CD4-positive, alpha-beta memory T cell (primary cell): ENCODE data around the gene PRKAB1. TPM values are rescaled to one million over a fixed set of nuclear protein-coding genes. Genes with fewer than 3 reads are reported as not detected.
A peak's percentile ranks its signal among the peaks of the same experiment; 100 is the strongest.

Experiments used
- CTCF ChIA-PET: fragments of 350-600 bp; sonication (Branson Sonifier 250); formaldehyde crosslinking; loops from one replicate; lab custom pipeline; 2021; ENCODE audit warnings: inconsistent platforms; ENCODE audit not compliant: partially characterized antibody; lab: Charles Lee
- POLR2A ChIA-PET: fragments of 350-600 bp; sonication (Branson Sonifier 250); formaldehyde crosslinking; loops from one replicate; lab custom pipeline; 2021; ENCODE audit not compliant: partially characterized antibody; lab: Charles Lee
- DNase-seq, 5 donors: peaks; one replicate each; pipeline versions ENCODE4 v3.0.0 to v3.0.0-alpha.2; 2020 to 2022; ENCODE audit warnings: mixed read lengths in 1 of 5
- H3K27ac ChIP-seq: one replicate; pipeline ENCODE4 v1.7.0; 2013; ENCODE audit warnings: low read depth, low read length
- H3K27me3 ChIP-seq: 2 replicates; pipeline ENCODE4 v1.7.0; 2013; ENCODE audit warnings: mild to moderate bottlenecking, low read length, moderate library complexity; ENCODE audit not compliant: insufficient read depth
- H3K36me3 ChIP-seq: 2 replicates; pipeline ENCODE4 v1.7.0; 2013; ENCODE audit warnings: mild to moderate bottlenecking, low read length, moderate library complexity; ENCODE audit not compliant: insufficient read depth
- H3K4me1 ChIP-seq: 2 replicates; pipeline ENCODE4 v1.7.0; 2013; ENCODE audit warnings: mild to moderate bottlenecking, low read length, moderate library complexity; ENCODE audit not compliant: insufficient read depth
- H3K4me3 ChIP-seq, 2 donors: one replicate each; pipeline ENCODE4 v1.7.0; 2013; ENCODE audit warnings: low read length in 2 of 2, mild to moderate bottlenecking in 1 of 2
- H3K9me3 ChIP-seq, 2 donors: one replicate each; pipeline ENCODE4 v1.7.0; 2013; ENCODE audit warnings: low read length in 2 of 2, control low read depth in 1 of 2; ENCODE audit not compliant: control insufficient read depth in 1 of 2
- H3K27ac Mint-ChIP-seq, 7 donors: one replicate each; pipeline ENCODE4 v1.8.0; 2020 to 2021; ENCODE audit warnings: mixed read lengths in 7 of 7, mild to moderate bottlenecking in 6 of 7, inconsistent platforms in 3 of 7, moderate library complexity in 3 of 7
- H3K27me3 Mint-ChIP-seq, 2 donors: one replicate each; pipeline ENCODE4 v1.8.0; 2020 to 2021; ENCODE audit warnings: mixed read lengths in 2 of 2
- H3K36me3 Mint-ChIP-seq, 2 donors: one replicate each; pipeline ENCODE4 v1.8.0; 2020 to 2021; ENCODE audit warnings: mixed read lengths in 2 of 2, inconsistent platforms in 1 of 2, mild to moderate bottlenecking in 1 of 2
- H3K4me1 Mint-ChIP-seq, 4 donors: one replicate each; pipeline ENCODE4 v1.8.0; 2020 to 2021; ENCODE audit warnings: mixed read lengths in 4 of 4, mild to moderate bottlenecking in 1 of 4
- H3K4me3 Mint-ChIP-seq, 8 donors: one replicate each; pipeline ENCODE4 v1.8.0; 2020 to 2021; ENCODE audit warnings: mixed read lengths in 8 of 8, mild to moderate bottlenecking in 7 of 8, moderate library complexity in 6 of 8, inconsistent platforms in 3 of 8
- H3K9me3 Mint-ChIP-seq, 8 donors: one replicate each; pipeline ENCODE4 v1.8.0; 2020 to 2021; ENCODE audit warnings: mixed read lengths in 8 of 8, mild to moderate bottlenecking in 5 of 8, inconsistent platforms in 3 of 8, moderate library complexity in 1 of 8
- intact Hi-C: fragments of 100-400 bp; cut with micrococcal nuclease; formaldehyde crosslinking; loops from one replicate; pipeline ENCODE4 v1.15.1; 2023
- polyA plus RNA-seq, 2 donors: library from polyadenylated mRNA; unstranded; fragments of 300-500 nt; fragmentation: Illumina TruSeq; gene quantifications; one replicate each; pipeline ENCODE4 v1.2.3, GENCODE V29; 2021
- total RNA-seq, 2 experiments: library from RNA; stranded (reverse); gene quantifications; one replicate each; pipeline ENCODE4 v1.2.3, GENCODE V29; 2021

PRKAB1 gene
- total and polyA plus RNA-seq, 4 experiments from 2014 or later: 41.7 to 59.3 (median 45.5) TPM

GRCh38 chr12:119710374-119710964 is 42.5 kb downstream of the PRKAB1 start:
- H3K27me3 Mint-ChIP-seq: no peaks in the 10 kb centered on the region
- CTCF ChIA-PET: no interaction called here
- Histone ChIP-seq H3K27me3 (no peaks in the 10 kb centered on the region), H3K4me3 (no peak overlapping the region), H3K27ac (no peak overlapping the region), H3K36me3 (no peaks in the 10 kb centered on the region), H3K9me3 (no peaks in the 10 kb centered on the region), H3K4me1 (no peaks in the 10 kb centered on the region)
- H3K9me3 Mint-ChIP-seq: peaks cover 0 to 2% (median 0%) of the 10 kb centered on the region in 8 donors
- peaks cover 0 to 1% (median 0%) of the 10 kb centered on the region in 4 donors for H3K4me1 Mint-ChIP-seq
- H3K4me3 Mint-ChIP-seq: no peak overlapping the region
- DNase-seq: no peak
- H3K36me3 Mint-ChIP-seq: peaks cover 0 to 11% of the 10 kb centered on the region in 2 donors
- peak overlapping the region in 1 of 7 donors; percentile 56 for H3K27ac Mint-ChIP-seq
- intact Hi-C loops: no loop called here
- POLR2A ChIA-PET: no interaction called here

GRCh38 chr12:119710965-119711551 is 43.1 kb downstream of the PRKAB1 start:
- Histone ChIP-seq H3K36me3 (no peaks in the 10 kb centered on the region), H3K9me3 (no peaks in the 10 kb centered on the region), H3K4me3 (no peak overlapping the region), H3K27ac (no peak overlapping the region), H3K4me1 (no peaks in the 10 kb centered on the region), H3K27me3 (no peaks in the 10 kb centered on the region)
- CTCF ChIA-PET: no interaction called here
- Mint-ChIP-seq H3K27me3 (no peaks in the 10 kb centered on the region), H3K36me3 (peaks cover 0 to 11% of the 10 kb centered on the region in 2 donors), H3K27ac (peak overlapping the region in 1 of 7 donors; percentile 56), H3K4me1 (peaks cover 0 to 1% (median 0%) of the 10 kb centered on the region in 4 donors), H3K4me3 (no peak overlapping the region), H3K9me3 (peaks cover 0 to 2% (median 0%) of the 10 kb centered on the region in 8 donors)
- POLR2A ChIA-PET: no interaction called here
- intact Hi-C loops: no loop called here
- no peak for DNase-seq

GRCh38 chr12:119711693-119712092 is 43.8 kb downstream of the PRKAB1 start:
- H3K4me3 ChIP-seq: no peak overlapping the region
- H3K36me3 ChIP-seq: no peaks in the 10 kb centered on the region

GRCh38 chr12:119712721-119713120 is 44.8 kb downstream of the PRKAB1 start:
- no peak overlapping the region for H3K27ac ChIP-seq
- intact Hi-C loops: no loop called here
- peaks cover 0 to 2% (median 0%) of the 10 kb centered on the region in 8 donors for H3K9me3 Mint-ChIP-seq

More at GRCh38 chr12:119711693-119712092, 43.8 kb downstream of the PRKAB1 start:
- DNase-seq: no peak
- no peaks in the 10 kb centered on the region for H3K27me3 ChIP-seq
- H3K27ac ChIP-seq: no peak overlapping the region
- H3K4me1 ChIP-seq: no peaks in the 10 kb centered on the region
- peaks cover 0 to 2% (median 0%) of the 10 kb centered on the region in 8 donors for H3K9me3 Mint-ChIP-seq
- POLR2A ChIA-PET: no interaction called here
- no peaks in the 10 kb centered on the region for H3K9me3 ChIP-seq
- no peaks in the 10 kb centered on the region for H3K27me3 Mint-ChIP-seq
- no peak overlapping the region for H3K4me3 Mint-ChIP-seq
- no peak overlapping the region for H3K27ac Mint-ChIP-seq
- CTCF ChIA-PET: no interaction called here
- H3K36me3 Mint-ChIP-seq: peaks cover 0 to 11% of the 10 kb centered on the region in 2 donors
- peaks cover 0 to 1% (median 0%) of the 10 kb centered on the region in 4 donors for H3K4me1 Mint-ChIP-seq
- intact Hi-C loops: no loop called here

GRCh38 chr12:119713551-119714031 is 45.7 kb downstream of the PRKAB1 start:
- H3K9me3 ChIP-seq: no peaks in the 10 kb centered on the region
- H3K36me3 Mint-ChIP-seq: peaks cover 0 to 11% of the 10 kb centered on the region in 2 donors
- no peak for DNase-seq
- no peak overlapping the region for H3K27ac ChIP-seq
- H3K27me3 ChIP-seq: no peaks in the 10 kb centered on the region
- H3K27me3 Mint-ChIP-seq: no peaks in the 10 kb centered on the region
- H3K4me3 ChIP-seq: no peak overlapping the region
- intact Hi-C loops: no loop called here
- no peak overlapping the region for H3K27ac Mint-ChIP-seq
- H3K4me3 Mint-ChIP-seq: no peak overlapping the region
- ChIA-PET CTCF (no interaction called here), POLR2A (no interaction called here)
- H3K36me3 ChIP-seq: no peaks in the 10 kb centered on the region
- H3K4me1 Mint-ChIP-seq: peaks cover 0 to 1% (median 0%) of the 10 kb centered on the region in 4 donors
- H3K9me3 Mint-ChIP-seq: peaks cover 0 to 2% (median 0%) of the 10 kb centered on the region in 8 donors
- no peaks in the 10 kb centered on the region for H3K4me1 ChIP-seq

More at GRCh38 chr12:119712721-119713120, 44.8 kb downstream of the PRKAB1 start:
- H3K4me3 Mint-ChIP-seq: no peak overlapping the region
- H3K27me3 Mint-ChIP-seq: no peaks in the 10 kb centered on the region
- ChIA-PET POLR2A (no interaction called here), CTCF (no interaction called here)
- peaks cover 0 to 11% of the 10 kb centered on the region in 2 donors for H3K36me3 Mint-ChIP-seq
- no peaks in the 10 kb centered on the region for H3K27me3 ChIP-seq
- no peaks in the 10 kb centered on the region for H3K4me1 ChIP-seq
- peak overlapping the region in 2 of 7 donors; percentile 23 to 53 for H3K27ac Mint-ChIP-seq
- peaks cover 0 to 1% (median 0%) of the 10 kb centered on the region in 4 donors for H3K4me1 Mint-ChIP-seq
- H3K4me3 ChIP-seq: no peak overlapping the region
- no peak for DNase-seq
- H3K36me3 ChIP-seq: no peaks in the 10 kb centered on the region
- no peaks in the 10 kb centered on the region for H3K9me3 ChIP-seq

- H3K27me3 Mint-ChIP-seq: no peaks in the 10 kb centered on the region
- intact Hi-C loops: no loop called here
- Histone ChIP-seq H3K27me3 (no peaks in the 10 kb centered on the region), H3K9me3 (no peaks in the 10 kb centered on the region), H3K4me1 (no peaks in the 10 kb centered on the region), H3K4me3 (no peak overlapping the region), H3K36me3 (no peaks in the 10 kb centered on the region), H3K27ac (no peak overlapping the region)
- POLR2A ChIA-PET: no interaction called here
- H3K36me3 Mint-ChIP-seq: peaks cover 0 to 11% of the 10 kb centered on the region in 2 donors
- CTCF ChIA-PET: no interaction called here
- DNase-seq: no peak
- H3K27ac Mint-ChIP-seq: no peak overlapping the region
- H3K9me3 Mint-ChIP-seq: peaks cover 0 to 2% (median 0%) of the 10 kb centered on the region in 8 donors
- no peak overlapping the region for H3K4me3 Mint-ChIP-seq
- H3K4me1 Mint-ChIP-seq: no peaks in the 10 kb centered on the region
These were observed 46.8 kb downstream of the PRKAB1 start for GRCh38 chr12:119714614-119715267.

- ChIA-PET CTCF (no interaction called here), POLR2A (no interaction called here)
- intact Hi-C loops: no loop called here
- no peaks in the 10 kb centered on the region for H3K27me3 Mint-ChIP-seq
- no peak overlapping the region for H3K4me3 ChIP-seq
- no peaks in the 10 kb centered on the region for H3K27me3 ChIP-seq
- no peaks in the 10 kb centered on the region for H3K4me1 ChIP-seq
- H3K9me3 Mint-ChIP-seq: peaks cover 0 to 2% (median 0%) of the 10 kb centered on the region in 8 donors
- no peak for DNase-seq
- no peaks in the 10 kb centered on the region for H3K9me3 ChIP-seq
- no peak overlapping the region for H3K27ac Mint-ChIP-seq
- H3K27ac ChIP-seq: no peak overlapping the region
- H3K4me1 Mint-ChIP-seq: no peaks in the 10 kb centered on the region
- no peaks in the 10 kb centered on the region for H3K36me3 ChIP-seq
- H3K4me3 Mint-ChIP-seq: no peak overlapping the region
- peaks cover 0 to 11% of the 10 kb centered on the region in 2 donors for H3K36me3 Mint-ChIP-seq
These were observed 47.3 kb downstream of the PRKAB1 start for GRCh38 chr12:119715268-119715620.
